Bronchial epithelial cell (primary cell): ENCODE data around the gene LEMD2. TPM values are rescaled to one million over a fixed set of nuclear protein-coding genes. Genes with fewer than 3 reads are reported as not detected.

Source experiments
- DNase-seq: peaks from one replicate; pipeline ENCODE4 v3.0.0-alpha.2; 2010; ENCODE audit warnings: low read depth
- FAIRE-seq: peaks from 2 replicates; lab custom pipeline; 2011; peaks lifted over from hg19 to GRCh38; lab: Jason Lieb, UNC
- H3K27me3 ChIP-seq: 2 replicates; pipeline ENCODE4 v1.5.1; 2011; ENCODE audit warnings: low read length; ENCODE audit not compliant: control insufficient read depth, insufficient read depth
- H3K36me3 ChIP-seq: 2 replicates; pipeline ENCODE4 v1.5.1; 2011; ENCODE audit warnings: low read length; ENCODE audit not compliant: control insufficient read depth, insufficient read depth
- H3K4me3 ChIP-seq: 2 replicates; pipeline ENCODE4 v1.5.1; 2011; ENCODE audit warnings: mild to moderate bottlenecking, low read depth, low read length, control low read depth
- CTCF ChIP-seq: IDR thresholded peaks from 2 replicates; pipeline ENCODE4 v1.5.1; 2011; ENCODE audit warnings: mild to moderate bottlenecking, moderate library complexity, low read length, control low read depth, inconsistent platforms; ENCODE audit not compliant: insufficient read depth, severe bottlenecking
- total RNA-seq: library from RNA; depleted of rRNA; stranded (reverse); fragments of >200 nt; gene quantifications from 2 replicates; pipeline ENCODE4 v1.2.1, GENCODE V29; 2014

The LEMD2 gene
- total RNA-seq, 1 donor from 2014 or later: 66.9 TPM

- Histone ChIP-seq H3K4me3 (no peak overlapping the region), H3K36me3 (no peaks in the 10 kb centered on the region), H3K27me3 (no peaks in the 10 kb centered on the region)
- peak; percentile 83 for FAIRE-seq
- peak; percentile 51 for DNase-seq
- TF ChIP-seq CTCF: peak; percentile 11
These were observed 36.9 kb downstream of the LEMD2 start for GRCh38 chr6:33751771-33752645.

- Histone ChIP-seq H3K27me3 (no peaks in the 10 kb centered on the region), H3K36me3 (no peaks in the 10 kb centered on the region), H3K4me3 (no peak overlapping the region)
- no peak for TF ChIP-seq CTCF
- DNase-seq: peak; percentile 42
- peak; percentile 55 for FAIRE-seq
These were observed 38.5 kb downstream of the LEMD2 start for GRCh38 chr6:33750244-33750991.

- no peak for DNase-seq
These were observed 39.5 kb downstream of the LEMD2 start for GRCh38 chr6:33749401-33749800.

GRCh38 chr6:33748841-33749240 is 40.1 kb downstream of the LEMD2 start:
- no peaks in the 10 kb centered on the region for H3K36me3 ChIP-seq
- H3K27me3 ChIP-seq: no peaks in the 10 kb centered on the region
- FAIRE-seq (no peak), DNase-seq (no peak)
- H3K4me3 ChIP-seq: no peak overlapping the region
- no peak for TF ChIP-seq CTCF

More at GRCh38 chr6:33749401-33749800, 39.5 kb downstream of the LEMD2 start:
- Histone ChIP-seq H3K27me3 (no peaks in the 10 kb centered on the region), H3K36me3 (no peaks in the 10 kb centered on the region), H3K4me3 (no peak overlapping the region)
- no peak for FAIRE-seq
- TF ChIP-seq CTCF: no peak

- H3K27me3 ChIP-seq: no peaks in the 10 kb centered on the region
- FAIRE-seq: peak; percentile 13
These were observed 41.1 kb downstream of the LEMD2 start for GRCh38 chr6:33747823-33748222.

More at GRCh38 chr6:33747823-33748222, 41.1 kb downstream of the LEMD2 start:
- Histone ChIP-seq H3K4me3 (no peak overlapping the region), H3K36me3 (no peaks in the 10 kb centered on the region)
- no peak for DNase-seq
- TF ChIP-seq CTCF: no peak
